GM10248 (cell line): ENCODE measurements around the gene RAB37.

ENCODE experiments used
- CTCF ChIA-PET: fragments of 300-600 bp; sonication (Branson Sonifier 250); formaldehyde crosslinking; extraction: SDS; loops from one replicate; lab custom pipeline; 2021; ENCODE audit warnings: antibody characterized with exemption; lab: Yijun Ruan, JAX
- POLR2A ChIA-PET: fragments of 350-650 bp; sonication (Branson Sonifier 250); formaldehyde crosslinking; extraction: SDS; loops from one replicate; lab custom pipeline; 2020; ENCODE audit warnings: antibody characterized with exemption; lab: Yijun Ruan, JAX
- DNase-seq: peaks from one replicate; pipeline ENCODE4 v3.0.0; 2012; ENCODE audit errors: extremely low spot score
- CTCF ChIP-seq: IDR thresholded peaks from 2 replicates; pipeline ENCODE4 v1.5.1; 2012; ENCODE audit warnings: mild to moderate bottlenecking, low read depth; ENCODE audit errors: extremely low read depth, missing control alignments, control extremely low read depth

RAB37 gene

GRCh38 chr17:74782571-74782970, 45.5 kb downstream of the RAB37 start:
- no peak for TF ChIP-seq CTCF
- ChIA-PET POLR2A (no interaction called here), CTCF (interaction anchor here (1.0 to 11.5 kb wide), 5 partner anchors 9 to 83 kb away, joined by 3 to 143 read pairs (median 6); no protein-coding TSS in a partner anchor)
- DNase-seq = no peak

- ChIA-PET POLR2A (no interaction called here), CTCF (interaction anchor here (1.0 to 11.5 kb wide), 4 partner anchors 8 to 139 kb away, joined by 3 to 143 read pairs (median 6); partner anchors contain the start of genes OTOP2 and USH1G)
- TF ChIP-seq CTCF = no peak
Measured at GRCh38 chr17:74784125-74784810, 47.2 kb downstream of the RAB37 start.

GRCh38 chr17:74785096-74785980, 48.3 kb downstream of the RAB37 start:
- no peak for DNase-seq
- no peak for TF ChIP-seq CTCF
- ChIA-PET POLR2A (no interaction called here), CTCF (interaction anchor here (1.0 to 1.5 kb wide), 3 partner anchors 8 to 80 kb away, joined by 3 read pairs; no protein-coding TSS in a partner anchor)

More at GRCh38 chr17:74784125-74784810, 47.2 kb downstream of the RAB37 start:
- DNase-seq = no peak

GRCh38 chr17:74785981-74786360, 48.9 kb downstream of the RAB37 start:
- ChIA-PET CTCF (interaction anchor here (1.2 to 1.5 kb wide), 3 partner anchors 15 to 79 kb away, joined by 3 to 5 read pairs (median 3); no protein-coding TSS in a partner anchor), POLR2A (no interaction called here)
- DNase-seq = no peak
- no peak for TF ChIP-seq CTCF

- no peak for TF ChIP-seq CTCF
- ChIA-PET POLR2A (no interaction called here), CTCF (interaction anchor here (1.4 to 1.5 kb wide), 2 partner anchors 15 to 79 kb away, joined by 3 to 5 read pairs; no protein-coding TSS in a partner anchor)
- DNase-seq = no peak
Measured at GRCh38 chr17:74786431-74787055, 49.5 kb downstream of the RAB37 start.
